ENCODE results near the gene NTRK1. TPM values are rescaled to one million over a fixed set of nuclear protein-coding genes. Genes with fewer than 3 reads are reported as not detected.

NTRK1 gene
- total RNA-seq, 1 experiment from 2014 or later = not detected

- Histone ChIP-seq H3K27me3 (ENCODE audit: low read length) (no peaks in the 10 kb centered on the region), H3K4me3 (ENCODE audit: low read length) (no peak within 1 kb of the TSS), H3K9ac (ENCODE audit: low read length) (no peak within 1 kb of the TSS)
These were observed 59.8 kb downstream of the NTRK1 start, which contains the start of gene LRRC71 for GRCh38 chr1:156920233-156921052. LRRC71 (plus strand) TSS chr1:156920632; CDS start chr1:156920804, 172 bp downstream.

GRCh38 chr1:156921053-156921529 lies 60.4 kb downstream of the NTRK1 start:
- DNase-seq = no peak
- Histone ChIP-seq H3K4me3 (ENCODE audit: low read length) (no peak overlapping the region), H3K36me3 (ENCODE audit: insufficient read depth, low read length) (no peaks in the 10 kb centered on the region), H3K9ac (ENCODE audit: low read length) (no peak overlapping the region), H4K20me1 (ENCODE audit: insufficient read depth, low read depth, low read length) (no peaks in the 10 kb centered on the region), H2AFZ (ENCODE audit: low read length) (no peak overlapping the region), H3K4me1 (ENCODE audit: low read length) (no peaks in the 10 kb centered on the region), H3K9me2 (replicated peaks; ENCODE audit: insufficient read depth, low read length) (no peaks in the 10 kb centered on the region), H3K9me3 (ENCODE audit: low read length) (no peaks in the 10 kb centered on the region), H3K4me2 (ENCODE audit: low read depth, low read length, poor library complexity, severe bottlenecking) (no peak overlapping the region), H3K27ac (ENCODE audit: low read length) (no peak overlapping the region), H3K27me3 (ENCODE audit: low read length) (no peaks in the 10 kb centered on the region), H3K79me2 (ENCODE audit: low read length) (no peaks in the 10 kb centered on the region)

More at GRCh38 chr1:156920233-156921052, 59.8 kb downstream of the NTRK1 start, which contains the start of gene LRRC71:
- Histone ChIP-seq H3K4me1 (ENCODE audit: low read length) (no peaks in the 10 kb centered on the region), H4K20me1 (ENCODE audit: insufficient read depth, low read depth, low read length) (no peaks in the 10 kb centered on the region), H3K4me2 (ENCODE audit: low read depth, low read length, poor library complexity, severe bottlenecking) (no peak within 1 kb of the TSS), H3K79me2 (ENCODE audit: low read length) (no peaks in the 10 kb centered on the region), H3K9me3 (ENCODE audit: low read length) (no peaks in the 10 kb centered on the region), H2AFZ (ENCODE audit: low read length) (no peak within 1 kb of the TSS), H3K9me2 (replicated peaks; ENCODE audit: insufficient read depth, low read length) (no peaks in the 10 kb centered on the region), H3K27ac (ENCODE audit: low read length) (no peak within 1 kb of the TSS), H3K36me3 (ENCODE audit: insufficient read depth, low read length) (no peaks in the 10 kb centered on the region)
- DNase-seq = peak; percentile 89

GRCh38 chr1:156922986-156923669 lies 62.5 kb downstream of the NTRK1 start:
- Histone ChIP-seq H3K4me2 (ENCODE audit: low read depth, low read length, poor library complexity, severe bottlenecking) (no peak overlapping the region), H3K9me2 (replicated peaks; ENCODE audit: insufficient read depth, low read length) (no peaks in the 10 kb centered on the region), H3K36me3 (ENCODE audit: insufficient read depth, low read length) (no peaks in the 10 kb centered on the region), H2AFZ (ENCODE audit: low read length) (no peak overlapping the region), H4K20me1 (ENCODE audit: insufficient read depth, low read depth, low read length) (no peaks in the 10 kb centered on the region), H3K4me1 (ENCODE audit: low read length) (no peaks in the 10 kb centered on the region), H3K27ac (ENCODE audit: low read length) (no peak overlapping the region), H3K79me2 (ENCODE audit: low read length) (no peaks in the 10 kb centered on the region), H3K9ac (ENCODE audit: low read length) (no peak overlapping the region), H3K9me3 (ENCODE audit: low read length) (no peaks in the 10 kb centered on the region), H3K27me3 (ENCODE audit: low read length) (no peaks in the 10 kb centered on the region), H3K4me3 (ENCODE audit: low read length) (no peak overlapping the region)
- no peak for DNase-seq

GRCh38 chr1:156923670-156924477 lies 63.2 kb downstream of the NTRK1 start:
- no peak overlapping the region for H3K4me2 ChIP-seq (ENCODE audit: low read depth, low read length, poor library complexity, severe bottlenecking)

GRCh38 chr1:156924478-156925153 lies 64.0 kb downstream of the NTRK1 start:
- H3K79me2 ChIP-seq (ENCODE audit: low read length) = no peaks in the 10 kb centered on the region
- no peaks in the 10 kb centered on the region for H3K27me3 ChIP-seq (ENCODE audit: low read length)
- H4K20me1 ChIP-seq (ENCODE audit: insufficient read depth, low read depth, low read length) = no peaks in the 10 kb centered on the region
- H3K4me3 ChIP-seq (ENCODE audit: low read length) = no peak overlapping the region
- H3K9me3 ChIP-seq (ENCODE audit: low read length) = no peaks in the 10 kb centered on the region
- DNase-seq = no peak
- no peaks in the 10 kb centered on the region for H3K36me3 ChIP-seq (ENCODE audit: insufficient read depth, low read length)
- no peaks in the 10 kb centered on the region for H3K4me1 ChIP-seq (ENCODE audit: low read length)
- H3K9ac ChIP-seq (ENCODE audit: low read length) = no peak overlapping the region
- no peaks in the 10 kb centered on the region for H3K9me2 ChIP-seq (replicated peaks; ENCODE audit: insufficient read depth, low read length)
- no peak overlapping the region for H2AFZ ChIP-seq (ENCODE audit: low read length)
- no peak overlapping the region for H3K27ac ChIP-seq (ENCODE audit: low read length)
- no peak overlapping the region for H3K4me2 ChIP-seq (ENCODE audit: low read depth, low read length, poor library complexity, severe bottlenecking)

More at GRCh38 chr1:156923670-156924477, 63.2 kb downstream of the NTRK1 start:
- H3K36me3 ChIP-seq (ENCODE audit: insufficient read depth, low read length) = no peaks in the 10 kb centered on the region
- no peaks in the 10 kb centered on the region for H3K79me2 ChIP-seq (ENCODE audit: low read length)
- H4K20me1 ChIP-seq (ENCODE audit: insufficient read depth, low read depth, low read length) = no peaks in the 10 kb centered on the region
- no peak overlapping the region for H3K27ac ChIP-seq (ENCODE audit: low read length)
- no peak overlapping the region for H3K4me3 ChIP-seq (ENCODE audit: low read length)
- DNase-seq = no peak
- no peaks in the 10 kb centered on the region for H3K9me2 ChIP-seq (replicated peaks; ENCODE audit: insufficient read depth, low read length)
- H3K9ac ChIP-seq (ENCODE audit: low read length) = no peak overlapping the region
- no peaks in the 10 kb centered on the region for H3K27me3 ChIP-seq (ENCODE audit: low read length)
- no peaks in the 10 kb centered on the region for H3K9me3 ChIP-seq (ENCODE audit: low read length)
- H3K4me1 ChIP-seq (ENCODE audit: low read length) = no peaks in the 10 kb centered on the region
- no peak overlapping the region for H2AFZ ChIP-seq (ENCODE audit: low read length)

- H3K4me3 ChIP-seq (ENCODE audit: low read length) = no peak overlapping the region
- DNase-seq = no peak
- no peak overlapping the region for H2AFZ ChIP-seq (ENCODE audit: low read length)
- no peaks in the 10 kb centered on the region for H3K36me3 ChIP-seq (ENCODE audit: insufficient read depth, low read length)
- H3K9me2 ChIP-seq (replicated peaks; ENCODE audit: insufficient read depth, low read length) = no peaks in the 10 kb centered on the region
- H3K9ac ChIP-seq (ENCODE audit: low read length) = no peak overlapping the region
- no peaks in the 10 kb centered on the region for H3K4me1 ChIP-seq (ENCODE audit: low read length)
- H3K79me2 ChIP-seq (ENCODE audit: low read length) = no peaks in the 10 kb centered on the region
- no peak overlapping the region for H3K27ac ChIP-seq (ENCODE audit: low read length)
- no peaks in the 10 kb centered on the region for H4K20me1 ChIP-seq (ENCODE audit: insufficient read depth, low read depth, low read length)
- no peak overlapping the region for H3K4me2 ChIP-seq (ENCODE audit: low read depth, low read length, poor library complexity, severe bottlenecking)
- H3K27me3 ChIP-seq (ENCODE audit: low read length) = no peaks in the 10 kb centered on the region
- H3K9me3 ChIP-seq (ENCODE audit: low read length) = no peaks in the 10 kb centered on the region
These were observed 64.7 kb downstream of the NTRK1 start for GRCh38 chr1:156925154-156926010.

GRCh38 chr1:156926175-156926574 lies 65.5 kb downstream of the NTRK1 start:
- no peaks in the 10 kb centered on the region for H4K20me1 ChIP-seq (ENCODE audit: insufficient read depth, low read depth, low read length)
- H3K9ac ChIP-seq (ENCODE audit: low read length) = no peak overlapping the region
- no peaks in the 10 kb centered on the region for H3K36me3 ChIP-seq (ENCODE audit: insufficient read depth, low read length)
- no peak for DNase-seq
- H3K4me1 ChIP-seq (ENCODE audit: low read length) = no peaks in the 10 kb centered on the region
- no peaks in the 10 kb centered on the region for H3K79me2 ChIP-seq (ENCODE audit: low read length)
- no peaks in the 10 kb centered on the region for H3K9me3 ChIP-seq (ENCODE audit: low read length)
- H3K27me3 ChIP-seq (ENCODE audit: low read length) = no peaks in the 10 kb centered on the region
- no peak overlapping the region for H2AFZ ChIP-seq (ENCODE audit: low read length)
- H3K27ac ChIP-seq (ENCODE audit: low read length) = no peak overlapping the region
- H3K4me3 ChIP-seq (ENCODE audit: low read length) = no peak overlapping the region
- H3K9me2 ChIP-seq (replicated peaks; ENCODE audit: insufficient read depth, low read length) = no peaks in the 10 kb centered on the region
- H3K4me2 ChIP-seq (ENCODE audit: low read depth, low read length, poor library complexity, severe bottlenecking) = no peak overlapping the region
